Stimulated activated CD4-positive, alpha-beta T cell treated with anti-CD3 and anti-CD28 coated beads, Interleukin-15, amount 100 ng/mL, for 24 hours (primary cell): ENCODE results near the gene MED12.

Experiments
- DNase-seq: peaks from one replicate; pipeline ENCODE4 v3.0.0-alpha.2; 2020

The MED12 gene

GRCh38 chrX:71118032-71118984, at the start of gene MED12:
TSS of gene MED12 (plus strand) at chrX:71118596. CDS start at chrX:71118755, 159 bp downstream.
- peak; percentile 89 for DNase-seq

GRCh38 chrX:71070531-71070930, 47.9 kb upstream of the MED12 start:
- DNase-seq: no peak

GRCh38 chrX:71081330-71082123, 36.9 kb upstream of the MED12 start:
- DNase-seq: no peak

- DNase-seq: no peak
These were observed 36.2 kb upstream of the MED12 start for GRCh38 chrX:71082124-71082647.

- DNase-seq: no peak
These were observed 35.6 kb upstream of the MED12 start for GRCh38 chrX:71082822-71083221.

- no peak for DNase-seq
These were observed 32.5 kb upstream of the MED12 start for GRCh38 chrX:71085900-71086299.

- DNase-seq: no peak
These were observed 27.1 kb upstream of the MED12 start for GRCh38 chrX:71091263-71091662.

GRCh38 chrX:71095033-71095432, 23.4 kb upstream of the MED12 start:
- no peak for DNase-seq

GRCh38 chrX:71095555-71095980, 22.8 kb upstream of the MED12 start, which contains the start of gene FOXO4:
TSS of gene FOXO4 (plus strand) at chrX:71095851. CDS start at chrX:71096529, 678 bp downstream.
- peak; percentile 90 for DNase-seq

- DNase-seq: no peak
These were observed 22.2 kb upstream of the MED12 start for GRCh38 chrX:71095981-71096759.

GRCh38 chrX:71096760-71097032, 21.7 kb upstream of the MED12 start:
- DNase-seq: no peak

GRCh38 chrX:71098302-71098701, 20.1 kb upstream of the MED12 start:
- DNase-seq: peak; percentile 80

GRCh38 chrX:71098951-71099506, 19.4 kb upstream of the MED12 start:
- DNase-seq: no peak

- DNase-seq: no peak
These were observed 18.7 kb upstream of the MED12 start for GRCh38 chrX:71099736-71100135.

- no peak for DNase-seq
These were observed 17.6 kb upstream of the MED12 start for GRCh38 chrX:71100581-71101505.

GRCh38 chrX:71102292-71102691, 16.1 kb upstream of the MED12 start:
- no peak for DNase-seq

GRCh38 chrX:71103110-71103983, 15.0 kb upstream of the MED12 start:
- peak; percentile 60 for DNase-seq

- DNase-seq: no peak
These were observed 12.8 kb upstream of the MED12 start for GRCh38 chrX:71105628-71106027.

GRCh38 chrX:71106427-71106826, 12.0 kb upstream of the MED12 start, which contains the start of gene CXorf65:
TSS of gene CXorf65 (minus strand) at chrX:71106740. CDS start at chrX:71106556, 184 bp downstream.
- peak; percentile 29 for DNase-seq

GRCh38 chrX:71107245-71107644, 11.2 kb upstream of the MED12 start:
- DNase-seq: no peak
